Measurements from ENCODE around the gene PACRG. TPM values are rescaled to one million over a fixed set of nuclear protein-coding genes. Genes with fewer than 3 reads are reported as not detected.

Gene PACRG
- total and polyA plus RNA-seq, 2 of the 4 experiments (the other 2 are of a cell fraction), result not detected

DNA sequence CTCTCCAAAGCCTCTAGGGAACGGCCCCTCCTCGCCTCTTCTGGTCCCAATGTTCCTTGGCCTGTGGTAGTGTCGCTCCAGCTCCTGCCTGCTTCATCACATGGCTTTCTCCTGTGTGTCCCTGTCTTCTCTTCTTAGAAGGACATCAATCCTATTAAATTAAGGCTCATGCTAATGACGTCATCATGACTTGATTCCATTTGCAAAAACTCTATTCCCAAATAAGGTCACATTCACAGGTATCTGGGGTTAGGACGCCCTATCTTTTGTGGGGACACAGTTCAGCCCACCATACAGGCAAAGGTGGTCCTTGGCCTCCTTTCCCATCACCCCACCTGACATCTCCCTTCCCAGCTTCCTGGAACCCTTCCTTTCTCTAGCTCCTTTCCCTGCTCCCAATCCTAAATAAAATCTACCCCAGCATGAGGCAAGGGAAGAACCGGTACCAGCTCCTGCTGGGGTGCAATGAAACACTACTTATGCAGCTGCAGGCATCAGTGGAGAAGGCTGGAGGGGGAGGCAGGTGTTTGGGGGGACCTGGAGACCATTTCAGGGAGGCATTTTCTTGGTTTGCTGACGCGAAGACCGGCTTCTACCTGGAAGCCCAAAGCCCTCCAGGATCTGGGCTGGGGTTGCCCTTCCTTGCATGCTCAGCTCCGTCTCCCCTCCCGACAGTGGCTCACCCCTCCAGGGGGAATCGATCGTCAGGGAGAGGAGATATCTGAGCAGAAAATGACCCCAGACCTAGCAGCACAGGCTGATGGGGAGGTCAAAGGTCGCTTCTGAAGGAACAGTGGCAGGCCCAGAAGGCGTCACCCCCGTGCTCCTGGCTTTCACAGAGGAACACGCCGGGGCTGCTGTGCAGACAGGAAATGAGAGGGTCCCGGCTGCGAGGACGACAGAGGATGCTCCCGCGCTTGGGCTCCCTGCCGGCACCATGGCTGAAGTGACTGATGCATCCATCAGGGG, 615.1 kb downstream of the PACRG start:
- DNase-seq (no peak), ATAC-seq (ENCODE audit: low read depth) (no peak)
- Histone ChIP-seq H3K4ac (ENCODE audit: low read depth, low read length) (no peak overlapping the region), H3K4me1 (ENCODE audit: control insufficient read depth, insufficient read depth, low read length) (no peaks in the 10 kb centered on the region), H3K18ac (ENCODE audit: low read depth, low read length) (no peak overlapping the region), H3K9me1 (ENCODE audit: insufficient read depth, low read length) (no peaks in the 10 kb centered on the region), H2AK9ac (replicated peaks; ENCODE audit: low read depth, low read length, poor library complexity) (no peak overlapping the region), H3K9me3 (ENCODE audit: control insufficient read depth, insufficient read depth, low read length) (peaks cover 2% of the 10 kb centered on the region; the same call in 1 of the 2 replicates), H3K36me3 (ENCODE audit: control insufficient read depth, insufficient read depth, low read length) (no peaks in the 10 kb centered on the region), H2AK5ac (ENCODE audit: low read depth, low read length) (no peak overlapping the region), H4K8ac (ENCODE audit: low read depth in 2 of 2, low read length in 2 of 2) (no peak overlapping the region), H2BK20ac (ENCODE audit: low read depth, low read length) (no peak overlapping the region), H4K20me1 (ENCODE audit: insufficient read depth, low read length) (no peaks in the 10 kb centered on the region), H2BK5ac (ENCODE audit: low read depth, low read length, poor library complexity, severe bottlenecking) (no peak overlapping the region), H3K27me3 (ENCODE audit: control insufficient read depth, insufficient read depth, low read length) (no peaks in the 10 kb centered on the region), H3K79me1 (ENCODE audit: low read depth in 1 of 2, low read length in 2 of 2) (no peaks in the 10 kb centered on the region), H4K91ac (ENCODE audit: insufficient read depth, low read depth, low read length) (no peak overlapping the region), H3K9ac (ENCODE audit: low read depth, low read length) (no peak overlapping the region), H3K14ac (replicated peaks; ENCODE audit: low read depth, low read length) (no peak overlapping the region), H3K27ac (ENCODE audit: insufficient read depth, low read length) (no peak overlapping the region), H2BK15ac (ENCODE audit: low read depth, low read length) (no peak overlapping the region), H3K56ac (ENCODE audit: extremely low read depth, insufficient read depth, low read length) (no peak overlapping the region), H3K4me3 (ENCODE audit: insufficient read depth, low read depth, low read length) (no peak overlapping the region), H3K4me2 (ENCODE audit: low read depth, low read length) (no peak overlapping the region), H4K5ac (ENCODE audit: low read depth, low read length) (no peak overlapping the region), H3K23ac (ENCODE audit: low read depth, low read length) (no peak overlapping the region), H2BK120ac (ENCODE audit: low read depth, low read length) (no peak overlapping the region), H2AFZ (replicated peaks; ENCODE audit: low read length, poor library complexity) (no peak overlapping the region)
- CTCF ChIA-PET, result no interaction called here
- no TSS peak for BruUV-seq (replicated peaks)
- in situ Hi-C loops (cut with MboI; ENCODE audit: low sequenced_read_pairs) (no loop called here), dilution Hi-C loops (cut with HindIII; ENCODE audit: low sequenced_read_pairs, unreplicated experiment) (no loop called here), intact Hi-C loops (cut with micrococcal nuclease) (no loop called here)
- TF ChIP-seq MAFK (IDR thresholded peaks at IDR 0.05; ENCODE audit: low read depth, low read length) (no peak), RFX5 (IDR thresholded peaks at IDR 0.05; ENCODE audit: low read depth, low read length) (no peak), SMC3 (IDR thresholded peaks at IDR 0.05; ENCODE audit: low read depth, low read length) (no peak), RCOR1 (IDR thresholded peaks at IDR 0.05; ENCODE audit: insufficient replicate concordance, low read length) (no peak), BHLHE40 (IDR thresholded peaks at IDR 0.05; ENCODE audit: low read depth, low read length) (no peak), MAZ (IDR thresholded peaks at IDR 0.05; ENCODE audit: borderline replicate concordance, low read depth, low read length) (no peak), RAD21 (IDR thresholded peaks at IDR 0.05; ENCODE audit: low read length) (no peak), POLR2A (IDR thresholded peaks at IDR 0.05; ENCODE audit: low read depth, low read length) (no peak), ELK1 (IDR thresholded peaks at IDR 0.05; ENCODE audit: borderline replicate concordance, low read depth, low read length) (no peak), FOS (IDR thresholded peaks at IDR 0.05; ENCODE audit: low read depth, low read length) (no peak), USF2 (IDR thresholded peaks at IDR 0.05; ENCODE audit: low read depth, low read length) (no peak), NFE2L2 (IDR thresholded peaks at IDR 0.05; ENCODE audit: low read depth, low read length) (no peak), CHD1 (IDR thresholded peaks at IDR 0.05; ENCODE audit: low read depth, low read length) (no peak), MXI1 (IDR thresholded peaks at IDR 0.05; ENCODE audit: borderline replicate concordance, low read depth, low read length) (no peak)
- TF ChIP-seq, protein P1, sequence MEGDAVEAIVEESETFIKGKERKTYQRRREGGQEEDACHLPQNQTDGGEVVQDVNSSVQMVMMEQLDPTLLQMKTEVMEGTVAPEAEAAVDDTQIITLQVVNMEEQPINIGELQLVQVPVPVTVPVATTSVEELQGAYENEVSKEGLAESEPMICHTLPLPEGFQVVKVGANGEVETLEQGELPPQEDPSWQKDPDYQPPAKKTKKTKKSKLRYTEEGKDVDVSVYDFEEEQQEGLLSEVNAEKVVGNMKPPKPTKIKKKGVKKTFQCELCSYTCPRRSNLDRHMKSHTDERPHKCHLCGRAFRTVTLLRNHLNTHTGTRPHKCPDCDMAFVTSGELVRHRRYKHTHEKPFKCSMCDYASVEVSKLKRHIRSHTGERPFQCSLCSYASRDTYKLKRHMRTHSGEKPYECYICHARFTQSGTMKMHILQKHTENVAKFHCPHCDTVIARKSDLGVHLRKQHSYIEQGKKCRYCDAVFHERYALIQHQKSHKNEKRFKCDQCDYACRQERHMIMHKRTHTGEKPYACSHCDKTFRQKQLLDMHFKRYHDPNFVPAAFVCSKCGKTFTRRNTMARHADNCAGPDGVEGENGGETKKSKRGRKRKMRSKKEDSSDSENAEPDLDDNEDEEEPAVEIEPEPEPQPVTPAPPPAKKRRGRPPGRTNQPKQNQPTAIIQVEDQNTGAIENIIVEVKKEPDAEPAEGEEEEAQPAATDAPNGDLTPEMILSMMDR (conservative IDR thresholded peaks at IDR 0.05; ENCODE audit: low read depth, low read length), result no peak
- 83% methylated on average over 17 of the region's 24 CpGs; no CpG with 5 or more reads in 1 of the 2 experiments for WGBS, 2 experiments (ENCODE audit: extremely low coverage in 2 of 2, insufficient read length in 1 of 2)
- POLR2A ChIA-PET (ENCODE audit: unreplicated experiment), result no interaction called here
